Hepatocyte (in vitro differentiated cells): ENCODE results near the gene VSNL1. TPM values are rescaled to one million over a fixed set of nuclear protein-coding genes. Genes with fewer than 3 reads are reported as not detected.

ENCODE experiments used
- DNase-seq: peaks from one replicate; pipeline ENCODE4 v3.0.0-alpha.2; 2016; ENCODE audit warnings: low spot score
- H2AFZ ChIP-seq: fragments of 200-600 bp; sonication (generic); 2 replicates; pipeline ENCODE4 v1.6.0; 2016; ENCODE audit warnings: antibody characterized with exemption, mild to moderate bottlenecking
- H3K27ac ChIP-seq: fragments of 200-600 bp; sonication (generic); 2 replicates; pipeline ENCODE4 v1.5.1; 2016; ENCODE audit warnings: mild to moderate bottlenecking
- H3K27me3 ChIP-seq: fragments of 200-600 bp; sonication (generic); 2 replicates; pipeline ENCODE4 v1.6.1; 2016
- H3K36me3 ChIP-seq: fragments of 200-600 bp; sonication (generic); replicated peaks from 2 replicates; pipeline ENCODE4 v1.5.1; 2016; ENCODE audit warnings: low read depth; ENCODE audit not compliant: insufficient read depth
- H3K4me1 ChIP-seq: fragments of 200-600 bp; sonication (generic); 2 replicates; pipeline ENCODE4 v1.5.1; 2016; ENCODE audit warnings: mild to moderate bottlenecking, moderate library complexity; ENCODE audit not compliant: insufficient read depth
- H3K4me2 ChIP-seq: fragments of 200-600 bp; sonication (generic); 2 replicates; pipeline ENCODE4 v1.6.0; 2016
- H3K4me3 ChIP-seq: fragments of 200-600 bp; sonication (generic); 2 replicates; pipeline ENCODE4 v1.5.1; 2016; ENCODE audit warnings: mild to moderate bottlenecking
- H3K79me2 ChIP-seq: fragments of 200-600 bp; sonication (generic); 2 replicates; pipeline ENCODE4 v1.6.0; 2017; ENCODE audit warnings: mild to moderate bottlenecking
- H3K9me2 ChIP-seq: fragments of 200-600 bp; sonication (generic); replicated peaks from 2 replicates; pipeline ENCODE4 v1.6.0; 2017; ENCODE audit warnings: mild to moderate bottlenecking; ENCODE audit not compliant: insufficient read depth
- H3K9me3 ChIP-seq: fragments of 200-600 bp; sonication (generic); 2 replicates; pipeline ENCODE4 v1.5.1; 2016; ENCODE audit warnings: low read depth, mild to moderate bottlenecking
- H4K20me1 ChIP-seq: fragments of 200-600 bp; sonication (generic); 2 replicates; pipeline ENCODE4 v1.6.0; 2016; ENCODE audit warnings: mild to moderate bottlenecking; ENCODE audit not compliant: insufficient read depth, poor library complexity, severe bottlenecking
- EZH2 ChIP-seq: fragments of 200-600 bp; sonication (generic); IDR thresholded peaks from 2 replicates; pipeline ENCODE4 v1.6.1; 2016; ENCODE audit warnings: antibody characterized with exemption, mild to moderate bottlenecking, borderline replicate concordance
- EZH2phosphoT487 ChIP-seq: fragments of 200-600 bp; sonication (generic); IDR thresholded peaks from one replicate; pipeline ENCODE4 v1.6.1; 2018; ENCODE audit warnings: antibody characterized with exemption, mild to moderate bottlenecking, low read depth, moderate library complexity; ENCODE audit not compliant: unreplicated experiment, severe bottlenecking
- WGBS: methylation state at CpG from one replicate; pipeline ENCODE4 v1.1.6; 2016; ENCODE audit warnings: low lambda C conversion rate; ENCODE audit errors: missing lambda C conversion rate; 5-methylcytosine and 5-hydroxymethylcytosine counted together
- polyA plus RNA-seq: library from polyadenylated mRNA; unstranded; fragments of >200 nt; fragmentation: Nextera tagmentation; extraction: Ambion mirVana; gene quantifications from 2 replicates; pipeline ENCODE4 v1.2.1, GENCODE V29; 2016
- total RNA-seq: library from RNA; depleted of rRNA; stranded (reverse); fragments of >200 nt; gene quantifications from 2 replicates; pipeline ENCODE4 v1.2.3, GENCODE V29; 2014
- TF ChIP-seq, protein P1 (sequence below): fragments of 200-600 bp; sonication (generic); IDR thresholded peaks from 2 replicates; pipeline ENCODE4 v1.5.1; 2016; ENCODE audit warnings: antibody characterized with exemption, mild to moderate bottlenecking; ENCODE audit not compliant: poor library complexity

Gene VSNL1
- total and polyA plus RNA-seq, 2 experiments from 2014 or later, result 9.4 to 16.0 TPM

DNA sequence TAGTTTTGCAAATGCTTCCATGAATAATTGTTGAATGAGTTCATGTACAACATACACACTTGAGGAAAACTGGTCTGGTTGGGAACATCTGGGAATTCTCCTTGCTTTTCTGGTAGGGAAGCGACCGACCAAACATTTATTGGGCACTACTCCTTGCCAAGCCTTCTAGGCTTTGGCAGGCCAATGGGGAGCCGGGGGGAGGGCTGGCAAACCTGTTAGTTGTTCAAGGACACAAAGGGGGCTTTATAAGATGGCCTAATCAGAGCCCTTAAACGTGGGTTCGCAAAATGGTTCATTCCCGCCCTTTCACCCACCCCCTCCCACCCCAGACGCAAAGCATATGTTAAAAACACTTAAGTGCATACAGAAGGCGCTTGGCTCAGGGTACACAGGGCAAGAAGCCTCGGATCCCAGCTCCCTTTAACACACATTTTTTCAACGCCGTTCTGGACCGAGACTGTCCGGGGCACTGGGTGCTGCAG, 844 bp upstream of the VSNL1 start:
- H3K4me2 ChIP-seq, result peak overlapping the region; percentile 82
- peak overlapping the region; percentile 97 for H2AFZ ChIP-seq
- peaks cover 27% of the 10 kb centered on the region for H3K27me3 ChIP-seq
- DNase-seq, result peak; percentile 28
- H3K27ac ChIP-seq, result peak overlapping the region; percentile 70
- peak overlapping the region; percentile 77 for H3K4me3 ChIP-seq
- TF ChIP-seq EZH2phosphoT487 (no peak), EZH2 (no peak)
- TF ChIP-seq, protein P1, sequence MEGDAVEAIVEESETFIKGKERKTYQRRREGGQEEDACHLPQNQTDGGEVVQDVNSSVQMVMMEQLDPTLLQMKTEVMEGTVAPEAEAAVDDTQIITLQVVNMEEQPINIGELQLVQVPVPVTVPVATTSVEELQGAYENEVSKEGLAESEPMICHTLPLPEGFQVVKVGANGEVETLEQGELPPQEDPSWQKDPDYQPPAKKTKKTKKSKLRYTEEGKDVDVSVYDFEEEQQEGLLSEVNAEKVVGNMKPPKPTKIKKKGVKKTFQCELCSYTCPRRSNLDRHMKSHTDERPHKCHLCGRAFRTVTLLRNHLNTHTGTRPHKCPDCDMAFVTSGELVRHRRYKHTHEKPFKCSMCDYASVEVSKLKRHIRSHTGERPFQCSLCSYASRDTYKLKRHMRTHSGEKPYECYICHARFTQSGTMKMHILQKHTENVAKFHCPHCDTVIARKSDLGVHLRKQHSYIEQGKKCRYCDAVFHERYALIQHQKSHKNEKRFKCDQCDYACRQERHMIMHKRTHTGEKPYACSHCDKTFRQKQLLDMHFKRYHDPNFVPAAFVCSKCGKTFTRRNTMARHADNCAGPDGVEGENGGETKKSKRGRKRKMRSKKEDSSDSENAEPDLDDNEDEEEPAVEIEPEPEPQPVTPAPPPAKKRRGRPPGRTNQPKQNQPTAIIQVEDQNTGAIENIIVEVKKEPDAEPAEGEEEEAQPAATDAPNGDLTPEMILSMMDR, result no peak
- H3K9me3 ChIP-seq, result no peaks in the 10 kb centered on the region
- H4K20me1 ChIP-seq, result no peaks in the 10 kb centered on the region
- no peaks in the 10 kb centered on the region for H3K9me2 ChIP-seq
- no peaks in the 10 kb centered on the region for H3K36me3 ChIP-seq
- 7% methylated on average over 9 of the region's 13 CpGs for WGBS
- no peaks in the 10 kb centered on the region for H3K4me1 ChIP-seq
- H3K79me2 ChIP-seq, result no peaks in the 10 kb centered on the region

DNA sequence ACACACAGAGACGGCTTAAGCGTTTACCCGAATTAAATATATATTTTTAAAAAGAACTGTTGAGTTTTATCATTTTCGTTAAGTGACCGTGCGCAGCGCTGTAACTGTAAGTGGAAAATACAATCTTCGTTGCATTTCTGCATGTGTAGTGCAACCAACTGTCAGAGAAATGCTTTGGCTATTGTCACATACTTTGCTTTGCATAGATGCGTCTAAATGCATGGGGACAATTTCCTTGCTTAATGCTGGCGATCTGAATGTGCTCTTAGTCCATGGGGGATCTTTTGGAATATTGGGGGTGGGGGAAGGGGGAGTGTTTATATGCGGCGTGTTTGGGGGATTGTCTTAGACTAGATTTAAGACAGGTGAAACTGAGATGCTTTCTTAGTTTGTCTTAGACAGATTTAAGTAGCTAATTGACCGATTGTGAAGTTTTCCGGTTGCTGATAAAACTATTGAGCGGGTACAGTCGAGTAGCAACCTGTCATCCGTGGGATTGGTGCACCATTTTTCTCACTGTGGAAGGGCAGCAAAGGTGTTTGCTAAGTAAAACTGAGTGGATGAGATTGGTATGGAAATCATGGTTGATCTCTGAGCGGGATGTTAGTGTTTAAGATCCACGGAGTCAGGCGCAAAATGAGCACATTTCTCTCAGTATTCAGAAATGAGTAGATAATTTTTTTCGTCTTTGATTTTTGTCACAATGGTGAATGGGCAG, 476 bp downstream of the VSNL1 start:
- 2% methylated on average over 21 of the region's 21 CpGs for WGBS

DNA sequence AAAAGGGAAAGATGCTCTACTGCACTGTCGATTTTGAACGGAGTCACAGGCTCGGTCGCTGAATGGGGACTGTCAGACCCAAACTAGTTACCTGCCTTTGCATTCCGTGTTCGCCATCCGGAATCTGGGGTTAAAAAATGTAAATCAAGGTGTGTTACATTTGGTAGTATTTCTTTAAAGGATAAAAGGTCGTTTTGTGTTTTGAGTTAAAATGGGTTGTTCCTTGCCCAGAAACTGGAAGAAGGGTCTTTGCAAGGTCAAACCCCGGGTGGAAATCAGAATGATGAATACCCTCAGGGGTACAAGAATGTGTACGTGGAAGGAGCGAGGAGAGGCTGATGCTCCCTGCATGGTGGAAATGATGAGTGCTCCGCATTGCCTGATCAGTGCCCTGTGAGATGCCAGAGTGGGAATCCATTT, 1.0 kb downstream of the VSNL1 start:
- DNase-seq, result no peak
- H3K9me3 ChIP-seq, result no peaks in the 10 kb centered on the region
- H3K27ac ChIP-seq, result no peak overlapping the region
- H3K27me3 ChIP-seq, result peaks cover 27% of the 10 kb centered on the region
- no peaks in the 10 kb centered on the region for H3K36me3 ChIP-seq
- peak overlapping the region; percentile 82 for H3K4me2 ChIP-seq
- H3K79me2 ChIP-seq, result no peaks in the 10 kb centered on the region
- no peaks in the 10 kb centered on the region for H4K20me1 ChIP-seq
- peak overlapping the region; percentile 39 for H2AFZ ChIP-seq
- 9% methylated on average over 12 of the region's 12 CpGs for WGBS
- TF ChIP-seq, protein P1, result no peak
- no peak for TF ChIP-seq EZH2
- no peak for TF ChIP-seq EZH2phosphoT487
- H3K9me2 ChIP-seq, result no peaks in the 10 kb centered on the region
- peak overlapping the region; percentile 26 for H3K4me3 ChIP-seq
- no peaks in the 10 kb centered on the region for H3K4me1 ChIP-seq

More for the DNA sequence above, 476 bp downstream of the VSNL1 start:
- peak overlapping the region; percentile 26 for H3K4me3 ChIP-seq
- peak overlapping the region; percentile 39 for H2AFZ ChIP-seq
- no peak for DNase-seq
- peak overlapping the region; percentile 82 for H3K4me2 ChIP-seq
- H3K27me3 ChIP-seq, result peaks cover 27% of the 10 kb centered on the region
- H3K9me2 ChIP-seq, result no peaks in the 10 kb centered on the region
- H3K36me3 ChIP-seq, result no peaks in the 10 kb centered on the region
- no peak overlapping the region for H3K27ac ChIP-seq
- no peaks in the 10 kb centered on the region for H3K9me3 ChIP-seq
- H3K79me2 ChIP-seq, result no peaks in the 10 kb centered on the region
- H4K20me1 ChIP-seq, result no peaks in the 10 kb centered on the region
- no peaks in the 10 kb centered on the region for H3K4me1 ChIP-seq
- TF ChIP-seq, protein P1, result peak; percentile 12
- TF ChIP-seq EZH2phosphoT487, result no peak
- peak; percentile 45 for TF ChIP-seq EZH2
